HEK293 (cell line): ENCODE measurements around the gene LRP1B.

Experiments
- CTCF ChIA-PET: fragments of 350-600 bp; formaldehyde crosslinking; extraction: SDS; loops from one replicate; lab custom pipeline; 2021; ENCODE audit warnings: antibody characterized with exemption; lab: Yijun Ruan, JAX
- POLR2A ChIA-PET: fragments of 300-600 bp; formaldehyde crosslinking; extraction: SDS; loops from one replicate; lab custom pipeline; 2020; ENCODE audit warnings: antibody characterized with exemption, inconsistent platforms; lab: Yijun Ruan, JAX
- H3K27ac ChIP-seq: fragments of 200-500 bp; sonication (Bioruptor generic); 2 replicates; pipeline ENCODE4 v1.5.1; 2014; ENCODE audit warnings: low read depth, low read length, control low read depth, inconsistent platforms; ENCODE audit errors: extremely low read depth
- H3K36me3 ChIP-seq, 2 experiments: fragments of 200-500 bp in 1 of 2; sonication (Bioruptor generic) in 1 of 2; 1 replicate in 1 of 2; 2 replicates in 1 of 2; pipeline ENCODE4 v1.5.1; 2014 to 2017; ENCODE audit warnings: inconsistent platforms in 2 of 2, low read length in 2 of 2; ENCODE audit not compliant: control insufficient read depth in 2 of 2, insufficient read depth in 1 of 2
- H3K4me1 ChIP-seq: fragments of 200-500 bp; sonication (Bioruptor generic); 2 replicates; pipeline ENCODE4 v1.5.1; 2014; ENCODE audit warnings: mild to moderate bottlenecking, low read length, inconsistent platforms; ENCODE audit not compliant: control insufficient read depth, insufficient read depth
- H3K4me3 ChIP-seq: 2 replicates; pipeline ENCODE4 v1.5.1; 2011; ENCODE audit warnings: low read depth, mild to moderate bottlenecking, control low read depth, low read length, moderate library complexity
- H3K9me3 ChIP-seq: fragments of 200-500 bp; sonication (Bioruptor generic); 2 replicates; pipeline ENCODE4 v1.5.1; 2014; ENCODE audit warnings: low read depth, low read length, inconsistent platforms; ENCODE audit not compliant: control insufficient read depth, insufficient read depth
- EGR2 ChIP-seq: fragments of 450-650 bp; formaldehyde crosslinking; IDR thresholded peaks from 2 replicates; pipeline ENCODE4 v1.5.1; 2016; ENCODE audit warnings: low read depth, missing biosample characterization, missing genetic modification characterization
- PRDM1 ChIP-seq: fragments of 450-650 bp; formaldehyde crosslinking; IDR thresholded peaks from 2 replicates; pipeline ENCODE4; 2016; ENCODE audit warnings: missing biosample characterization, missing genetic modification characterization
- SALL2 ChIP-seq: fragments of 450-650 bp; formaldehyde crosslinking; IDR thresholded peaks from 2 replicates; pipeline ENCODE4 v1.5.0; 2017; ENCODE audit warnings: missing biosample characterization, mild to moderate bottlenecking, missing genetic modification characterization, borderline replicate concordance
- ZEB2 ChIP-seq: fragments of 450-650 bp; formaldehyde crosslinking; IDR thresholded peaks from 2 replicates; pipeline ENCODE4 v1.5.1; 2016; ENCODE audit warnings: missing biosample characterization, missing genetic modification characterization
- ZNF114 ChIP-seq: fragments of 450-650 bp; formaldehyde crosslinking; IDR thresholded peaks from 2 replicates; pipeline ENCODE4 v1.5.0; 2017; ENCODE audit warnings: missing biosample characterization, missing genetic modification characterization
- ZNF121 ChIP-seq: fragments of 450-650 bp; formaldehyde crosslinking; IDR thresholded peaks from 2 replicates; pipeline ENCODE4 v1.5.1; 2016; ENCODE audit warnings: missing biosample characterization, missing genetic modification characterization
- ZNF157 ChIP-seq: fragments of 450-650 bp; formaldehyde crosslinking; IDR thresholded peaks from 2 replicates; pipeline ENCODE4 v1.5.1; 2016; ENCODE audit warnings: missing biosample characterization, missing genetic modification characterization
- ZNF175 ChIP-seq: fragments of 450-650 bp; formaldehyde crosslinking; IDR thresholded peaks from 2 replicates; pipeline ENCODE4 v1.5.1; 2016; ENCODE audit warnings: missing biosample characterization, missing genetic modification characterization
- ZNF266 ChIP-seq: fragments of 450-650 bp; formaldehyde crosslinking; IDR thresholded peaks from 2 replicates; pipeline ENCODE4 v1.5.1; 2016; ENCODE audit warnings: missing biosample characterization, missing genetic modification characterization, low read depth
- ZNF350 ChIP-seq: fragments of 450-650 bp; formaldehyde crosslinking; IDR thresholded peaks from 2 replicates; pipeline ENCODE4 v1.5.0; 2017; ENCODE audit warnings: missing biosample characterization, mild to moderate bottlenecking, missing genetic modification characterization
- ZNF707 ChIP-seq: fragments of 450-650 bp; formaldehyde crosslinking; IDR thresholded peaks from 2 replicates; pipeline ENCODE4 v1.5.1; 2016; ENCODE audit warnings: missing biosample characterization, missing genetic modification characterization
- TF ChIP-seq, protein P1 (sequence below): fragments of 450-650 bp; formaldehyde crosslinking; IDR thresholded peaks from 2 replicates; pipeline ENCODE4 v1.5.1; 2016; ENCODE audit warnings: missing biosample characterization, missing genetic modification characterization
- TF ChIP-seq, protein P2 (sequence below): fragments of 450-650 bp; formaldehyde crosslinking; IDR thresholded peaks from 2 replicates; pipeline ENCODE4 v1.5.1; 2017; ENCODE audit warnings: missing biosample characterization, missing genetic modification characterization
- TF ChIP-seq, protein P3 (sequence below): IDR thresholded peaks from 2 replicates; pipeline ENCODE4 v1.6.1; 2011; ENCODE audit warnings: mild to moderate bottlenecking, low read depth, low read length, borderline replicate concordance
- TF ChIP-seq, protein P4 (sequence below): fragments of 450-650 bp; formaldehyde crosslinking; IDR thresholded peaks from 2 replicates; pipeline ENCODE4 v1.5.1; 2017; ENCODE audit warnings: missing biosample characterization, mild to moderate bottlenecking, missing genetic modification characterization, moderate library complexity
- TF ChIP-seq, protein P5 (sequence below): fragments of 450-650 bp; formaldehyde crosslinking; IDR thresholded peaks from 2 replicates; pipeline ENCODE4 v1.5.1; 2016; ENCODE audit warnings: missing biosample characterization, missing genetic modification characterization, low read depth

LRP1B gene

DNA sequence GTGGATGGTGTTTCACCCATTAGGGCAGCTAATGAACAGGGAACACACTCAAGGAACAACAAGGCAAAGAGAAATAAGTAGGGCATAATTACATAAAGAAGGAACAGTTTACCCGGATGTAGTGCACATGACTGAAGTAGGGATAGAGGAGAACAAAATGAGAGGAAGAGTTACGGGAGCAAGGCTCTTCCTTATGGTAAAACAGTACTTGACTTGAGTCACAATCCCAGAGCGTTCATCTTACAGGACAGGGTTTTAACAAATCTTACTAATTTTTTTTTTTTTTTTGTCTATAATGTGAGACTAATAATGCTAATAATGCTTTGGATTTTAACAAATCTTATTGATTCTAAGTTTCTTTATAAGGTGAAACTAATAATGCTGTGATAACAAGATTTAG, 1329.5 kb downstream of the LRP1B start:
- no peaks in the 10 kb centered on the region for H3K4me1 ChIP-seq
- H3K36me3 ChIP-seq: no peaks in the 10 kb centered on the region
- CTCF ChIA-PET: no interaction called here
- no peak for TF ChIP-seq ZNF350 (tag by site-specific recombination)
- POLR2A ChIA-PET: no interaction called here
- H3K4me3 ChIP-seq: no peak overlapping the region
- no peak overlapping the region for H3K27ac ChIP-seq
- no peaks in the 10 kb centered on the region for H3K9me3 ChIP-seq

DNA sequence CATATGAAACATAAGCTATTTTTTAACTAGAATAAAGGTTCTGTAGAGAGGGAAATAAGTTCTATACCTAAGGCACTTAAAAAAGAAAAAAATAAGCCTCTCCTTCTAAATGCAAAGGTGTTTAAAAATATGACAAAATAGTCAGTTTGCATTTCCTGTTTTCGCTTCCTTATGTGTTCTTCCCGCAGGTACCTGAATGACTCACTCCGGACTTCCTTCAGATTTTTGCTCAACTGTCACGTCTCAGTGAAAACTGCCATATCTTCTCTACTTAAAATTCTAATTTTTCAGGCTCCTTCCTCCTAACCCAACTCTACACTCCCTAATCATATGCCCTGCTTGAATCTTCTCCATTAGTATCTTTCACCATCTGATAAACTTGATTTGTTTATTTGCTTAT, 1333.1 kb downstream of the LRP1B start:
- no peaks in the 10 kb centered on the region for H3K4me1 ChIP-seq
- TF ChIP-seq EGR2 (no peak), ZNF157 (tag by site-specific recombination) (no peak), ZNF114 (tag by site-specific recombination) (no peak), SALL2 (tag by site-specific recombination) (no peak)
- TF ChIP-seq, protein P1, sequence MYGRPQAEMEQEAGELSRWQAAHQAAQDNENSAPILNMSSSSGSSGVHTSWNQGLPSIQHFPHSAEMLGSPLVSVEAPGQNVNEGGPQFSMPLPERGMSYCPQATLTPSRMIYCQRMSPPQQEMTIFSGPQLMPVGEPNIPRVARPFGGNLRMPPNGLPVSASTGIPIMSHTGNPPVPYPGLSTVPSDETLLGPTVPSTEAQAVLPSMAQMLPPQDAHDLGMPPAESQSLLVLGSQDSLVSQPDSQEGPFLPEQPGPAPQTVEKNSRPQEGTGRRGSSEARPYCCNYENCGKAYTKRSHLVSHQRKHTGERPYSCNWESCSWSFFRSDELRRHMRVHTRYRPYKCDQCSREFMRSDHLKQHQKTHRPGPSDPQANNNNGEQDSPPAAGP (tag by site-specific recombination): no peak
- TF ChIP-seq, all 188 proteins: peak for 0
- no peaks in the 10 kb centered on the region for H3K9me3 ChIP-seq
- H3K27ac ChIP-seq: no peak overlapping the region
- CTCF ChIA-PET: interaction anchor here (1.8 kb wide), 1 partner anchor 10 kb away, joined by 3 read pairs; no protein-coding TSS in a partner anchor
- POLR2A ChIA-PET: no interaction called here
- no peaks in the 10 kb centered on the region for H3K36me3 ChIP-seq
- no peak overlapping the region for H3K4me3 ChIP-seq

DNA sequence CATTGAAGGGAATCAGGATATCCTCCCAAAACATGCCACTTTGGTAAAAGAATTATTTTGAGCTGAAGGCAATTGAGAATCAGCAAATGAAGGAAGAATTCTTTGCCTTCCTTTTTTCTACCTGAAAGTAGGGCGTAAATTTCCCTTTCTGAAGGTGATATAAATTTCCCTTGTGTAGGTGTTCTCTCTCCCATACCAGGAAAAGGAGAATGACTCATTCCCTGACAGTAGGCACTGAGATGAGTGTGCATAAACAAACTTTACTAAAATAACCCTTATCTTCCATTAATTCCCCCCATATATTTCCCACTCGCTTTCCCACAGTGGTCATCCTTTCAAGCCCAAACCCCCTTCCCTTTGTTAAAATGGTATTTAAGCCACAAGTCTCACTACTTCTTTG, 1339.0 kb downstream of the LRP1B start:
- Histone ChIP-seq H3K36me3 (no peaks in the 10 kb centered on the region), H3K4me3 (no peak overlapping the region), H3K27ac (no peak overlapping the region), H3K4me1 (no peaks in the 10 kb centered on the region), H3K9me3 (no peaks in the 10 kb centered on the region)
- TF ChIP-seq PRDM1 (tag by site-specific recombination): 0 out of 2 replicates have a peak, but pooled peaks have one; percentile 11
- TF ChIP-seq, protein P2, sequence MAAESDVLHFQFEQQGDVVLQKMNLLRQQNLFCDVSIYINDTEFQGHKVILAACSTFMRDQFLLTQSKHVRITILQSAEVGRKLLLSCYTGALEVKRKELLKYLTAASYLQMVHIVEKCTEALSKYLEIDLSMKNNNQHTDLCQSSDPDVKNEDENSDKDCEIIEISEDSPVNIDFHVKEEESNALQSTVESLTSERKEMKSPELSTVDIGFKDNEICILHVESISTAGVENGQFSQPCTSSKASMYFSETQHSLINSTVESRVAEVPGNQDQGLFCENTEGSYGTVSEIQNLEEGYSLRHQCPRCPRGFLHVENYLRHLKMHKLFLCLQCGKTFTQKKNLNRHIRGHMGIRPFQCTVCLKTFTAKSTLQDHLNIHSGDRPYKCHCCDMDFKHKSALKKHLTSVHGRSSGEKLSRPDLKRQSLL (tag by site-specific recombination): no peak
- ChIA-PET CTCF (no interaction called here), POLR2A (no interaction called here)

DNA sequence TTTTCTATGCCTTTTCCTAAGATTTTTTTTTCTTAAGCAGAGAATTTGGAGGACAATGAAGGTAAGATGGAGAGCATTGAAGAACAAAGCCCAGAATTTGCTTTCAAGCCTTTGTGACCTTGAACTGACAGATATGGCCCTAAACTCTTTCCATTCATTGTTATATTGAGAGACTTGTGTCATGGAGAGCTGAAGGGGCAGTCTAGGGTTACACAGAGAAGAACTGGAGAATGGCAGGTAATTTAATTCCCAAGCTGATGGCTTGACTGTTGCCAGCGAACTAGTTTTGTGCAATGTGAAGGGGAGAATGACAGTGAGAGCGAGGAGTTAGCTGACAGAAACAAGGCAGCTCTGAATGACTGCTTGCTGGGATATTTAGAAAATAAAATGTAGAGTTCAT, 1344.2 kb downstream of the LRP1B start:
- Histone ChIP-seq H3K36me3 (no peaks in the 10 kb centered on the region), H3K27ac (no peak overlapping the region), H3K9me3 (no peaks in the 10 kb centered on the region), H3K4me3 (no peak overlapping the region), H3K4me1 (no peaks in the 10 kb centered on the region)
- no peak for TF ChIP-seq ZNF175 (tag by site-specific recombination)
- no peak for TF ChIP-seq ZNF121
- ChIA-PET POLR2A (no interaction called here), CTCF (interaction anchor here (0.6 kb wide), 1 partner anchor 1147 kb away, joined by 6 read pairs; no protein-coding TSS in a partner anchor)

DNA sequence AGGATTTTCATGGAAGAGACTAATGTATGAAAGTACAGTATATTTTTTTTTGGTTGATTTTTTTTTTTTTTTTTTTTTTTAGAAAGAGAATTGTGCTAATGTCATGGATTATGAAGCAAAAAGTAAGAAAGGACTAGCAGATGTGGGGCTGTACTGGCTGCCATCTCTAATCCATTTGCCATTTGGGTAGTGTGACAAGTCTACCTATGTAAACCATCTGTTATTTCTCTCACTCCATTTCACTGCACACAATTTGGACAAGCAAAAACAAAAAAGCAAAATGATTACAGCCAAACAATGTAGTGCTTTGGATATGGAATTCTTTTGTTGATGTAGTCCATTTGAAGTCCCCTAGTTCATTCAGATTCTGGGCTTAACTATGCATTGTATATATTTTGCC, 1355.4 kb downstream of the LRP1B start:
- ChIA-PET POLR2A (no interaction called here), CTCF (no interaction called here)
- Histone ChIP-seq H3K9me3 (no peaks in the 10 kb centered on the region), H3K36me3 (no peaks in the 10 kb centered on the region), H3K27ac (no peak overlapping the region), H3K4me1 (no peaks in the 10 kb centered on the region), H3K4me3 (no peak overlapping the region)
- TF ChIP-seq ZNF707 (tag by site-specific recombination) (no peak), ZNF266 (tag by site-specific recombination) (no peak), ZEB2 (tag by site-specific recombination) (no peak)
- TF ChIP-seq, protein P3, sequence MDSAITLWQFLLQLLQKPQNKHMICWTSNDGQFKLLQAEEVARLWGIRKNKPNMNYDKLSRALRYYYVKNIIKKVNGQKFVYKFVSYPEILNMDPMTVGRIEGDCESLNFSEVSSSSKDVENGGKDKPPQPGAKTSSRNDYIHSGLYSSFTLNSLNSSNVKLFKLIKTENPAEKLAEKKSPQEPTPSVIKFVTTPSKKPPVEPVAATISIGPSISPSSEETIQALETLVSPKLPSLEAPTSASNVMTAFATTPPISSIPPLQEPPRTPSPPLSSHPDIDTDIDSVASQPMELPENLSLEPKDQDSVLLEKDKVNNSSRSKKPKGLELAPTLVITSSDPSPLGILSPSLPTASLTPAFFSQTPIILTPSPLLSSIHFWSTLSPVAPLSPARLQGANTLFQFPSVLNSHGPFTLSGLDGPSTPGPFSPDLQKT: no peak
- TF ChIP-seq, protein P4, sequence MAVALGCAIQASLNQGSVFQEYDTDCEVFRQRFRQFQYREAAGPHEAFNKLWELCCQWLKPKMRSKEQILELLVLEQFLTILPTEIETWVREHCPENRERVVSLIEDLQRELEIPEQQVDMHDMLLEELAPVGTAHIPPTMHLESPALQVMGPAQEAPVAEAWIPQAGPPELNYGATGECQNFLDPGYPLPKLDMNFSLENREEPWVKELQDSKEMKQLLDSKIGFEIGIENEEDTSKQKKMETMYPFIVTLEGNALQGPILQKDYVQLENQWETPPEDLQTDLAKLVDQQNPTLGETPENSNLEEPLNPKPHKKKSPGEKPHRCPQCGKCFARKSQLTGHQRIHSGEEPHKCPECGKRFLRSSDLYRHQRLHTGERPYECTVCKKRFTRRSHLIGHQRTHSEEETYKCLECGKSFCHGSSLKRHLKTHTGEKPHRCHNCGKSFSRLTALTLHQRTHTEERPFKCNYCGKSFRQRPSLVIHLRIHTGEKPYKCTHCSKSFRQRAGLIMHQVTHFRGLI (tag by site-specific recombination): no peak
- TF ChIP-seq, protein P5, sequence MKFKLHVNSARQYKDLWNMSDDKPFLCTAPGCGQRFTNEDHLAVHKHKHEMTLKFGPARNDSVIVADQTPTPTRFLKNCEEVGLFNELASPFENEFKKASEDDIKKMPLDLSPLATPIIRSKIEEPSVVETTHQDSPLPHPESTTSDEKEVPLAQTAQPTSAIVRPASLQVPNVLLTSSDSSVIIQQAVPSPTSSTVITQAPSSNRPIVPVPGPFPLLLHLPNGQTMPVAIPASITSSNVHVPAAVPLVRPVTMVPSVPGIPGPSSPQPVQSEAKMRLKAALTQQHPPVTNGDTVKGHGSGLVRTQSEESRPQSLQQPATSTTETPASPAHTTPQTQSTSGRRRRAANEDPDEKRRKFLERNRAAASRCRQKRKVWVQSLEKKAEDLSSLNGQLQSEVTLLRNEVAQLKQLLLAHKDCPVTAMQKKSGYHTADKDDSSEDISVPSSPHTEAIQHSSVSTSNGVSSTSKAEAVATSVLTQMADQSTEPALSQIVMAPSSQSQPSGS (tag by site-specific recombination): no peak
